Nephron (organoid): ENCODE measurements around the gene CHST2.

Experiments used
- H3K27ac Mint-ChIP-seq, 3 experiments: 2 replicates each; pipeline ENCODE4 v1.8.0; 2020; ENCODE audit warnings: mixed read lengths in 3 of 3, mild to moderate bottlenecking in 2 of 3, moderate library complexity in 1 of 3
- H3K27me3 Mint-ChIP-seq: 2 replicates; pipeline ENCODE4 v1.8.0; 2021; ENCODE audit warnings: low read depth, mild to moderate bottlenecking, moderate library complexity, mixed read lengths
- H3K36me3 Mint-ChIP-seq: 2 replicates; pipeline ENCODE4 v1.8.0; 2020; ENCODE audit warnings: low read depth, mixed read lengths
- H3K4me1 Mint-ChIP-seq: 2 replicates; pipeline ENCODE4 v1.8.0; 2020; ENCODE audit warnings: mixed read lengths
- H3K4me3 Mint-ChIP-seq, 3 experiments: 2 replicates each; pipeline ENCODE4 v1.8.0; 2020; ENCODE audit warnings: mild to moderate bottlenecking in 3 of 3, mixed read lengths in 3 of 3, moderate library complexity in 2 of 3
- H3K9me3 Mint-ChIP-seq: 2 replicates; pipeline ENCODE4 v1.8.0; 2020; ENCODE audit warnings: mixed read lengths
- TF ChIP-seq, protein P1 (sequence below), 3 experiments: fragments of 200-600 bp; sonication (generic); IDR thresholded peaks; one replicate each; pipeline ENCODE4 v1.5.0; 2021; ENCODE audit warnings: antibody characterized with exemption in 3 of 3; ENCODE audit not compliant: unreplicated experiment in 3 of 3

CHST2 gene

GRCh38 chr3:143123353-143123984, 3.9 kb downstream of the CHST2 start:
- no peaks in the 10 kb centered on the region for H3K9me3 Mint-ChIP-seq
- TF ChIP-seq, protein P1, sequence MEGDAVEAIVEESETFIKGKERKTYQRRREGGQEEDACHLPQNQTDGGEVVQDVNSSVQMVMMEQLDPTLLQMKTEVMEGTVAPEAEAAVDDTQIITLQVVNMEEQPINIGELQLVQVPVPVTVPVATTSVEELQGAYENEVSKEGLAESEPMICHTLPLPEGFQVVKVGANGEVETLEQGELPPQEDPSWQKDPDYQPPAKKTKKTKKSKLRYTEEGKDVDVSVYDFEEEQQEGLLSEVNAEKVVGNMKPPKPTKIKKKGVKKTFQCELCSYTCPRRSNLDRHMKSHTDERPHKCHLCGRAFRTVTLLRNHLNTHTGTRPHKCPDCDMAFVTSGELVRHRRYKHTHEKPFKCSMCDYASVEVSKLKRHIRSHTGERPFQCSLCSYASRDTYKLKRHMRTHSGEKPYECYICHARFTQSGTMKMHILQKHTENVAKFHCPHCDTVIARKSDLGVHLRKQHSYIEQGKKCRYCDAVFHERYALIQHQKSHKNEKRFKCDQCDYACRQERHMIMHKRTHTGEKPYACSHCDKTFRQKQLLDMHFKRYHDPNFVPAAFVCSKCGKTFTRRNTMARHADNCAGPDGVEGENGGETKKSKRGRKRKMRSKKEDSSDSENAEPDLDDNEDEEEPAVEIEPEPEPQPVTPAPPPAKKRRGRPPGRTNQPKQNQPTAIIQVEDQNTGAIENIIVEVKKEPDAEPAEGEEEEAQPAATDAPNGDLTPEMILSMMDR (IDR thresholded peaks at IDR 0.05; ENCODE audit: unreplicated experiment in 3 of 3) = no peak
- H3K27ac Mint-ChIP-seq = peak overlapping the region; percentile 76 to 81 (median 78)
- peaks cover 28% of the 10 kb centered on the region for H3K36me3 Mint-ChIP-seq
- H3K4me1 Mint-ChIP-seq = peaks cover 58% of the 10 kb centered on the region
- peak overlapping the region; percentile 73 to 80 (median 80) for H3K4me3 Mint-ChIP-seq
- peaks cover 16% of the 10 kb centered on the region for H3K27me3 Mint-ChIP-seq

DNA sequence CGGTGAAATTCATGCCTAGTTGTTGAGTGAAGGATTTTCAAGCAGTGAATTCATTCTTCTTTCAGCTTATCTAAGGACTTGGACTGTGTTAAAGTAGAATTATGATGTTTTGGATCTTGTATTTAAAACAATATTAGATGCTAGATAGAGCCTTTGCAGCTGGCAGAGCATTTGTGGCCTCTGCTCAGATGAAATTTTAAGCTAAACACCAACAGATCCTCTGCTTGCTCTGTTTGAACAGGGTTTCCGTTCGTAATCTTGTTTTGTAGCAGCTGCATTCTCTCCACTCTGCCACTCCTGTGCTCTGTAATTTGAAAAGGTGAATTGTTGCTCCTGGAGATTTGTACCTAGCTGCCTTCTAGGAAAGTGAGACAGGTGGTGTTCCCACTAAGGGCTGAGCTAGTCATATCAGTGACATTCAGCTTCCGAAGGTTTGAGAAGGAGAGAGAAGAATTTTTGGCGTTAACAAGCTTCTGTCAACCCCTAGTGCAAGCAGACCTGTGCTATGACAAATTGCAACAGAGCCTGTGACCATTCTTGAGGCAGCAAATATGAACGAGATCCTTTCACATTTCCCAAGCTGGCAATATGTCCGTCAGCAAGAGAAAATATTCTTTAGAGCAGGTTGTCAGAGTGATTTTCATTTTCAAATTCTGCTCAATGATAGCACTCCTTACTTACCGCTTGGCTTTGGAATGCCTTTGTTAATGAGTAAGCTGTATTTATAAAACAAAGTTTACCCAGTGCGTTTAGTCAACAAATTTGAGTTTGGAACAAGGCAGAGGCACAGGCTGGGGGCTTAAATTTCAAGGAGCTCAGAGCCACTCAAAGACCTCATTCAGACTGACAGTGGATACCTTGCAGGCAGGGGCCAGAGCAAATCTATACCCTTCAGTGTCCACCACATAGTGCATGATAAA, 5.3 kb downstream of the CHST2 start:
- H3K27me3 Mint-ChIP-seq = peaks cover 11% of the 10 kb centered on the region
- H3K9me3 Mint-ChIP-seq = no peaks in the 10 kb centered on the region
- H3K4me1 Mint-ChIP-seq = peaks cover 52% of the 10 kb centered on the region
- peak overlapping the region; percentile 71 to 85 (median 84) for H3K4me3 Mint-ChIP-seq
- H3K27ac Mint-ChIP-seq = peak overlapping the region; percentile 86 to 88 (median 86)
- H3K36me3 Mint-ChIP-seq = peaks cover 28% of the 10 kb centered on the region
- TF ChIP-seq, protein P1 (IDR thresholded peaks at IDR 0.05; ENCODE audit: unreplicated experiment in 3 of 3) = no peak

DNA sequence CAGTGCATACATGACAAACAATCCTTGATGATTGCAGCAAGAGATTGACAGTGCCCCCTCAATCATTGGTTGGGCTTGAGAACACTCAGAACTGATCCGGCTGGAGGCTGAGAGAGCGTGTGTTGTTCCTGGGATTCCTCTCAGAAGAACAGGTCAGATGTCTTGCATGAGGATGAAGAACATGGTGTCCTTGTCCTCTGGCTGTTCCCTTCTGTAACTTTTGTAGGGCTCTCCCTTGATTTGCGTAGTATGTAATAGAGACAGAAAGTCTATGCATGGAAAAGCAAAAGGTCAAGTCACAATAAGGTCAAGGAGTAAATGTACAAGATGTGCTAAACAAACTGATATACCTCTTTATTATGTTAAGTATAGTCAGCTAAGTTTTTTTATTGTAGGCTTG, 8.2 kb downstream of the CHST2 start:
- Mint-ChIP-seq H3K9me3 (no peaks in the 10 kb centered on the region), H3K27ac (peak overlapping the region; percentile 7 to 27 (median 12)), H3K36me3 (peaks cover 19% of the 10 kb centered on the region), H3K4me3 (peak overlapping the region in 1 of 3 experiments; percentile 4), H3K4me1 (peaks cover 47% of the 10 kb centered on the region), H3K27me3 (peaks cover 3% of the 10 kb centered on the region)
- TF ChIP-seq, protein P1 (IDR thresholded peaks at IDR 0.05; ENCODE audit: unreplicated experiment in 3 of 3) = no peak

DNA sequence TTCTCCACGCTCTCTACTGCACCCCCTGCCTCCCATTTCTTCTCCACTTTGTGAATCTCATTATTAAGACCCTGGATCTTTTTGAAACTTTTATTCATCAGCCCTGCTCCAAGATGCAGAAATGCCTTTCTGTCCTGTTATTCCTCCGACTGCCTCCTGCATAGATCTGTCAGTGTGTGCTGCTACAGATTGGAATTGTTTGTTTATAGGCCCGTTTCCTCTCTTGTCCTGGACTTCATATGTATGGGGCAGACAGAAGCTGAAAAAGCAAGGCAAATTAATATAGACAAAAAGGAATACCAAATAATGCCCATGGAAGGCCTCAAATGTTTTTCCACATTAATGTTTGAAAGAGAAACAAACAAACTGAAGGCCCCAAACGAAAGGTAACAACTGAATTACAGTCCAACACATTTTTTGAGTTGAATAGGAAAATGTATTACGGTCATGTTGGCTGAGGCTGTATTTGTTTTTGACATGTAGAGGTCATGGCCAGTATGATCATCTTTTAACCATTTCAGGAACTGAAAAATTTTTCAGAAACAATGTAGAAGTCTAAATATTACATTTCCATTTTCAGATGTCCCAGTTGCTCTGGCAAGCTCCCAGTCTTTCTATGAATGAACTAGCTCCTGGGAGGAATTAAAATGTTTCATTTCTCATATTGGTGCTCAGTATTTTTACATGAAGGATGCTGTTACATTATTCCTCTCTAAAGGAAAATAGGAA, 8.8 kb downstream of the CHST2 start:
- Mint-ChIP-seq H3K4me1 (peaks cover 41% of the 10 kb centered on the region), H3K27me3 (no peaks in the 10 kb centered on the region), H3K36me3 (peaks cover 15% of the 10 kb centered on the region), H3K4me3 (peak overlapping the region in 2 of 3 experiments; percentile 15), H3K27ac (peak overlapping the region; percentile 7 to 27 (median 12)), H3K9me3 (no peaks in the 10 kb centered on the region)
- TF ChIP-seq, protein P1 (IDR thresholded peaks at IDR 0.05; ENCODE audit: unreplicated experiment in 3 of 3) = no peak

DNA sequence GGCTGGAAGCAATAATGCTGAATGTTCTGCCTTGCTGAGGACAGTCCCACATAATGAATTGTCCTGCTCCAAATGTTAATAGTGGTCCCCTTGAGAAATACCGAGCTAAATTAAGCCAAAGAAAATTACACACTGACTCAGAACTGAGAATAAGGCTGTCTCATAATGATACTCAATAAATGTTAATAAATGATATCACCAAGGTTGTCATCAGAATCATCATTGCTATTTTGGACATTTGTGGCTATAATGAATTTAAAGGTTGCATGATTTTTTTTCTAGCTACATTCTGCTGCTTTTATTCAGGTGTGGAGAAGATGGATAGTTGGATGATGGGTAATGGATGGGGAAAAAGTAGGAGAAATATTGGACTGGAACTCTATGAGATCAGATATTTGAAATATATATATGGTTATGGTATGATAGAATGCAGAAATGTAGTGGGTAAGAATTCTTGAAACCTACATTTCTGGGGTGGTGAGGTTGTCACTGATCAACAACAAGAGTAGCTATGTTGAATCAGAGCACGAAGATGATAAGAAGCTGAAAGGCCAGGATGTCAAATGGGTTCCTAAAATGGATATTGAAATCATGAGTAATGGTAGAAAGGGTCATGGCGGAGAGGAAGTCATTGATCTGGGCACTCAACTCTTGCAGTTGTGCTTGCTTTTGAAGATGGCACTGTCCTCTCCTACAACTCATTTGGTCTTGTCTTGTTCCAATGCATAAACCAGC, 12.8 kb downstream of the CHST2 start:
- TF ChIP-seq, protein P1 (IDR thresholded peaks at IDR 0.05; ENCODE audit: unreplicated experiment in 3 of 3) = no peak
- no peak overlapping the region for H3K4me3 Mint-ChIP-seq
- H3K27me3 Mint-ChIP-seq = peaks cover 8% of the 10 kb centered on the region
- H3K36me3 Mint-ChIP-seq = peaks cover 7% of the 10 kb centered on the region
- H3K4me1 Mint-ChIP-seq = peaks cover 17% of the 10 kb centered on the region
- H3K9me3 Mint-ChIP-seq = no peaks in the 10 kb centered on the region
- H3K27ac Mint-ChIP-seq = no peak overlapping the region
